ENCODE data around the gene NRP2. TPM values are rescaled to one million over a fixed set of nuclear protein-coding genes. Genes with fewer than 3 reads are reported as not detected.

The NRP2 gene
- total RNA-seq, 4 donors from 2014 or later: 41.1 to 119 (median 52.4) TPM

GRCh38 chr2:205722283-205722918 is 40.1 kb downstream of the NRP2 start:
- ATAC-seq (ENCODE audit: low FRiP score): no peak
- TF ChIP-seq CTCF (IDR thresholded peaks at IDR 0.05): no peak
- no peak for DNase-seq (ENCODE audit: low spot score)

DNA sequence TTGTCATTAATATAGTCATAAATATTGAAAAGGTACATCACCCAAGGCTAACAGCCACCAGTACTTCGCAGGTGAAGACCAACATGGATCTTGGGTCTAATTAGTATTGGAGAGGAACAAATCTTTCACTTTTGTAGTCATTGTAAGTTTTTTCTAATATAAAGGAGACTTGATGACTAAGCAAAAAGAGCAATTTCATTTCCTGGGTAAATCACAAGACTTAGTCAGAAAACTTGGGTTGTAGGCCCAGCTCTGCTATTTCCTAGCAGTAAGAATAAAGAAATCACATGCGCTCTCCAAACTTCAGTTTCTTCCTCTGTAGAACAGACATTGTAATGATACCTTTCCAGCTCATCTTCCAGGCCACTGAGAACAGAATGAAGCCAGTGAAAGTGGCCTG is 40.9 kb downstream of the NRP2 start:
- ATAC-seq (ENCODE audit: low FRiP score): no peak
- TF ChIP-seq CTCF (IDR thresholded peaks at IDR 0.05): no peak

DNA sequence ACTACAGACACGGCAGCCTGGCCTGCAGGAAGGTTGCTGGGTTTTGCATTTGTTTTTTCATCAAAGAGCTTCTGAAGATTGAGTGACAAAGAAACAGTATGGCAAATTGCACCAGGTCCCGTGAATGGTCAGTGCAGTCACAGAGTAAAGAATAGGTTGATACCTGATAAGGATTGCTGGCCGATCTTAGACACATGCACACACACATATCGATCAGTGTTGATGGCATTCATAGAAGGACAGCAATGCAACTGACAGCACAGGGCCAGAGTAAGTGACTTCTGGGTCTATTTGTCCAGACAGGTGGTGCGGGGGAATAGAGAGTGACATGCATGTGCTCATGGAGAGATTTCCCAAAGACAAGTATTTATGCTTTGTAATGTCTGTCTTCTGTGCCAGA is 42.8 kb downstream of the NRP2 start:
- ATAC-seq (ENCODE audit: low FRiP score): no peak
- DNase-seq (ENCODE audit: low spot score): no peak
- no peak for TF ChIP-seq CTCF (IDR thresholded peaks at IDR 0.05)

More for the DNA sequence above, 40.9 kb downstream of the NRP2 start:
- DNase-seq (ENCODE audit: low spot score): no peak

DNA sequence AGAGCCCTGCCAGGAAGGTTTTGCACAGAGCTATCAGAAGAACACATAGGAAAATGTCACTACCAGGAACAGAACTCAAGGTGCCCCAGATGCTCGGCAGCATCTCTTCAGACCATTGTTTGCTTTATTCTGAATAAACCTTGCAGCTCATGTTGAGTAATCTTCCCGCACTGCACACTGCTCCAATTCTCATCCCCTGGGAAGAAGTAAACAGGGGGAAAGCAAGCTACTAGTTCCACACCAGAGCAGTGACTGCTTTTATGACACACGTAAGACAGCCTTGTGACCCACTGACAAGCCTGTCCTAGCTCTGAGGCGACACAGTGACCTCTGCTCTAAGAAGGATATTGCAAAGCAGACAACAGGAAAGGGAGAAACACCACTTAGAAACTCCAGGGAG is 44.2 kb downstream of the NRP2 start:
- no peak for ATAC-seq (ENCODE audit: low FRiP score)
- DNase-seq (ENCODE audit: low spot score): no peak
- no peak for TF ChIP-seq CTCF (IDR thresholded peaks at IDR 0.05)

DNA sequence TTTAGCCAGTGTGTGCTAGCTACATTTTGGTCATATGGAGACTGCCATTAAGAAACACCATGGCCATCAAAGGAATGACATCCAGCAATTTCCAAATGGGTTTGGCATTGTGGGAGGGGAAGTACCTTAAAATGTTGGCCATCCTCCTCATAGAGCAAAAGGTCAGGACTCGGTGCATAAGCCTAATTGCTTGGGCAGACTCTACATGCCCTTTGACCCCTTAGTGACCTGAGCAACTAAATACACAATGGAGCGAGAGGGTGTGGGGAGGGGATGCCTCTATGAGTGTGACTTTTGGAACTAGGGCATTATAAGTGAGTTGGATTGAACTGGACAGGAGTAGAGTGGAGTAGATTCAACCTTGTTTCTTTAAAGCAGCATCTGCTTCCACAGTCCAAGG is 44.9 kb downstream of the NRP2 start:
- DNase-seq (ENCODE audit: low spot score) (no peak), ATAC-seq (ENCODE audit: low FRiP score) (no peak)
- TF ChIP-seq CTCF (IDR thresholded peaks at IDR 0.05): no peak

- TF ChIP-seq CTCF (IDR thresholded peaks at IDR 0.05): no peak
- DNase-seq (ENCODE audit: low spot score) (no peak), ATAC-seq (ENCODE audit: low FRiP score) (no peak)
Measured at GRCh38 chr2:205728366-205728765, 46.1 kb downstream of the NRP2 start.

DNA sequence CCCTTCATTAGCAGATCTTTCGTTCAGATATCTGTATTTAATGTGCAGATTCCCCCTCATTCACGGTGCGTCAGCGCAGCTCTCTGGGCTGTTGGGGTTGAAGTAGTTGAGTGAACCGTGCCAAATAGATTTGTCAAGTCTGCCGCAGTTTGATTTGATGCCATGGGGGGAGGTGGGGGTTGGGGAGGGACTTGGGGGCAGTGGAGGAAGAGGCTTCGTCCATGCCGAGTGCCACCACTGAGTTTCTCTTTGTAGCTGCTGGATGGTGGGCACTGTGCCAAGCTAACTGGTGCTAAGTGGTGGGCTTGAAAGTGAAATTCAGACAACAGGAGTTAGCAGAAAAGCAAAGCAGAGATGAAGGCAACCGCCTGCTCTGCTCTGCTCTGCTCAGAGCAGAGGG is 47.9 kb downstream of the NRP2 start:
- no peak for TF ChIP-seq CTCF (IDR thresholded peaks at IDR 0.05)
- no peak for DNase-seq (ENCODE audit: low spot score)
- ATAC-seq (ENCODE audit: low FRiP score): no peak

All from omental fat pad (tissue), 4 donors.